LNCAP (cell line): ENCODE measurements around the gene S100A13.

ENCODE experiments used
- CTCF ChIP-seq: fragments of 450-650 bp; IDR thresholded peaks from 2 replicates; pipeline ENCODE4 v1.5.1; 2017; ENCODE audit warnings: mild to moderate bottlenecking

Gene S100A13

GRCh38 chr1:153607381-153607780, 19.9 kb downstream of the S100A13 start:
- no peak for TF ChIP-seq CTCF

DNA sequence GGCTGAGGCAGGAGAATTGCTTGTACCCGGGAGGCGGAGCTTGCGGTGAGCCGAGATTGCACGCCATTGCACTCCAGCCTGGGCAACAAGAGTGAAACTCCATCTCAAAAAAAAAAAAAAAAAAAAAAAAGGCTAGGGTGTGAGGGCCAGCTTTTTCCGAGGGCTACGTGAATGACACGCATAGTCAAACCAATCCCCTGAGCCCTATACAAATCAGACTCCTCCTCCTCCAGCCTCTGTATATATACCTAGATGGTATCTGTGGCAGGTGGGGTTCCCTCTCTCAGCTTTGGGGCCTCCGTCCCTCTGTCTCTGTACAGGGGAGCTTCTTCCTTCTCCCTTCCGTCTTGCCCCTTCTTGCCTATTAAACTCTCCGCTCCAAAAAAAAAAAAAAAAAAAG, 21.1 kb downstream of the S100A13 start:
- no peak for TF ChIP-seq CTCF

GRCh38 chr1:153602749-153603148, 24.6 kb downstream of the S100A13 start:
- TF ChIP-seq CTCF, result no peak

GRCh38 chr1:153599847-153600246, 27.5 kb downstream of the S100A13 start:
- TF ChIP-seq CTCF, result no peak

GRCh38 chr1:153598309-153599172, 28.8 kb downstream of the S100A13 start:
- no peak for TF ChIP-seq CTCF

- TF ChIP-seq CTCF, result no peak
These were observed 30.1 kb downstream of the S100A13 start for GRCh38 chr1:153597206-153597605.

GRCh38 chr1:153592748-153593147, 34.6 kb downstream of the S100A13 start:
- TF ChIP-seq CTCF, result no peak
